Heart right ventricle (tissue), 16 donors: ENCODE data around the gene EGLN1. TPM values are rescaled to one million over a fixed set of nuclear protein-coding genes. Genes with fewer than 3 reads are reported as not detected.
A peak's percentile ranks its signal among the peaks of the same experiment; 100 is the strongest.

Source experiments
- ATAC-seq, 8 donors: fragments of 200-7000 bp; cut with Tn5 transposase; one replicate each; pipeline ENCODE4 v1.9.1; 2020; ENCODE audit warnings: mild to moderate bottlenecking in 8 of 8, moderate library complexity in 8 of 8, moderate number of reproducible peaks in 1 of 8
- DNase-seq, 2 donors: peaks; one replicate each; pipeline ENCODE4 v3.0.0-alpha.2; 2020
- H3K27ac ChIP-seq, 10 donors: fragments of 200-600 bp; sonication (generic) in 2 of 10; one replicate each; pipeline versions ENCODE4 v1.5.0 to v1.8.0; 2020 to 2022; ENCODE audit warnings: mild to moderate bottlenecking in 3 of 10
- H3K27me3 ChIP-seq, 7 donors: fragments of 200-600 bp; one replicate each; pipeline ENCODE4 v1.8.0; 2021 to 2022; ENCODE audit warnings: mild to moderate bottlenecking in 2 of 7
- H3K36me3 ChIP-seq, 9 donors: fragments of 200-600 bp; sonication (generic) in 1 of 9; one replicate each; pipeline versions ENCODE4 v1.5.0 to v1.8.0; 2020 to 2022; ENCODE audit warnings: mild to moderate bottlenecking in 2 of 9
- H3K4me1 ChIP-seq, 9 donors: fragments of 200-600 bp; sonication (generic) in 1 of 9; one replicate each; pipeline versions ENCODE4 v1.5.0 to v1.8.0; 2020 to 2022; ENCODE audit warnings: mild to moderate bottlenecking in 4 of 9
- H3K4me3 ChIP-seq, 10 donors: fragments of 200-600 bp; sonication (generic) in 2 of 10; one replicate each; pipeline versions ENCODE4 v1.5.0 to v1.8.0; 2020 to 2022; ENCODE audit warnings: mild to moderate bottlenecking in 7 of 10, moderate library complexity in 2 of 10
- H3K9me3 ChIP-seq, 11 donors: fragments of 200-600 bp in 10 of 11; sonication (generic) in 2 of 11; one replicate each; pipeline versions ENCODE4 v1.5.0 to v1.8.0; 2013 to 2022; ENCODE audit warnings: mild to moderate bottlenecking in 2 of 11, control low read depth in 1 of 11, moderate library complexity in 1 of 11
- WGBS, 2 donors: extraction: QIAGEN DNeasy Blood & Tissue Kit; methylation state at CpG; one replicate each; pipeline ENCODE4 v1.1.7; 2013; ENCODE audit warnings: inconsistent platforms in 1 of 2; 5-methylcytosine and 5-hydroxymethylcytosine counted together
- intact Hi-C, 10 donors: fragments of 100-400 bp; cut with DNase I; formaldehyde crosslinking; loops; one replicate each; pipeline versions ENCODE4 v1.11.1 to v1.14.2; 2022
- polyA plus RNA-seq, 2 donors: library from polyadenylated mRNA; stranded (reverse); fragments of 200-250 nt; gene quantifications; one replicate each; pipeline ENCODE4 v1.2.3, GENCODE V29; 2013
- total RNA-seq, 10 donors: library from RNA; stranded (reverse); fragmentation: NEBNext Ultra II Directional in 3 of 10; extraction: Animal tissue kit (Norgen Biotek cat#: 25700) in 3 of 10; gene quantifications; one replicate each; pipeline versions ENCODE4 v1.2.1 to v1.2.4, GENCODE V29; 2021 to 2023
- TF ChIP-seq, protein P1 (sequence below), 9 donors: fragments of 200-600 bp; sonication (generic) in 2 of 9; IDR thresholded peaks; one replicate each; pipeline versions ENCODE4 v1.5.0 to v1.8.0; 2021 to 2022; ENCODE audit warnings: antibody characterized with exemption in 9 of 9, mild to moderate bottlenecking in 5 of 9, moderate library complexity in 1 of 9
- donor health status: Arrhythmogenic right ventricular cardiomyopathy.
- donor health status: ischemic (EF 13 %, LVEDD 7.1; RV severe dilation, severe dysfunction).
- donor health status: healthy with polysubstance abuse.
- donor health status: DM: no; HTN: yes; CAD: no.
- donor health status: DM: no; HTN: no; CAD: no.
- donor health status: ischemic (EF 25% LVEDD 6.9; RV normal size, moderate dysfunction).
- donor health status: ischemic (EF 25% LVEDD 5.7; RV mildly dilated, moderate dysfunction).
- donor health status: healthy.
- donor health status: DM: yes; HTN: yes; CAD: no.
- donor health status: Ischemic cardiomyopathy.
- donor health status: ischemic (EF 35%, LVEDD 5.7; RV mildly dilated, moderate dysfunction).
- donor health status: nonischemic (EF 11% LVEDD 7.7; RV severe dilation, severe dysfunction).
- donor health status: DM: yes; HTN: yes; CAD: no.
- donor health status: PGD.
- donor health status: ischemic (EF 29% LVEDD 5.4; RV normal size, mild dysfunction).
- donor health status: nonischemic (EF 23%, LVEDD 6.1; RV moderate dilation, normal function).

The EGLN1 gene
- total and polyA plus RNA-seq, 12 donors: 13.0 to 104 (median 65.8) TPM

DNA sequence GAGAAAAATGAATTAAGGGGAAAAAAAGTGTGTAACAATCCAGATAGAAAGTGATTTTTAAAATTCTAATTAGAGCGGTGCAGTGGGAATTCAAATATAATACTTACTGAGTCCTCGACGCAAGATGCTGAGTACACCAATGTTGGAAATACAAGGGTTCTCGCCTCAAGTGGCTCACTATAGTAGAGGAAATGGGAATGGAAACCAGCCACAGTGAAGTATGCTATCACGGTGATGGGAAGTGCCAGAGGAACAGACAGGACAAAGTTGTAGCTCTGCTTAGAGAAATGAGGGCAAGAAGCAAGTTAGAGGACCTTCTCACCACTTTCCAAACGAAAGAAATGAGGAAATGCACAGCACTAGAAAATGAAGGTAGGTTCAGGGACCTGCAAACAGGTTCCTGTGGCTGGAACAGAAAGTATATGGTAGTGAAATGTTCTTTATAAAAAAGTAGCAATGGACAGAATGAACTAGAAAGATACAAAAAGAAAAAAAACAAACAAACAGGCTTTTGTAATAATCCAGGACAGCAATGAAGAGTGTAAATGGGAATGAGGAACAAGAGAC is 13.5 kb downstream of the EGLN1 start:
- Histone ChIP-seq H3K36me3 (peaks cover 0 to 33% (median 0%) of the 10 kb centered on the region in 9 donors), H3K4me1 (peaks cover 17 to 99% (median 93%) of the 10 kb centered on the region in 9 donors), H3K27ac (peak overlapping the region in 7 of 10 donors; percentile 19 to 74 (median 45)), H3K4me3 (peak overlapping the region in 5 of 10 donors; percentile 0 to 27 (median 2)), H3K27me3 (no peaks in the 10 kb centered on the region), H3K9me3 (no peaks in the 10 kb centered on the region)
- TF ChIP-seq, protein P1, sequence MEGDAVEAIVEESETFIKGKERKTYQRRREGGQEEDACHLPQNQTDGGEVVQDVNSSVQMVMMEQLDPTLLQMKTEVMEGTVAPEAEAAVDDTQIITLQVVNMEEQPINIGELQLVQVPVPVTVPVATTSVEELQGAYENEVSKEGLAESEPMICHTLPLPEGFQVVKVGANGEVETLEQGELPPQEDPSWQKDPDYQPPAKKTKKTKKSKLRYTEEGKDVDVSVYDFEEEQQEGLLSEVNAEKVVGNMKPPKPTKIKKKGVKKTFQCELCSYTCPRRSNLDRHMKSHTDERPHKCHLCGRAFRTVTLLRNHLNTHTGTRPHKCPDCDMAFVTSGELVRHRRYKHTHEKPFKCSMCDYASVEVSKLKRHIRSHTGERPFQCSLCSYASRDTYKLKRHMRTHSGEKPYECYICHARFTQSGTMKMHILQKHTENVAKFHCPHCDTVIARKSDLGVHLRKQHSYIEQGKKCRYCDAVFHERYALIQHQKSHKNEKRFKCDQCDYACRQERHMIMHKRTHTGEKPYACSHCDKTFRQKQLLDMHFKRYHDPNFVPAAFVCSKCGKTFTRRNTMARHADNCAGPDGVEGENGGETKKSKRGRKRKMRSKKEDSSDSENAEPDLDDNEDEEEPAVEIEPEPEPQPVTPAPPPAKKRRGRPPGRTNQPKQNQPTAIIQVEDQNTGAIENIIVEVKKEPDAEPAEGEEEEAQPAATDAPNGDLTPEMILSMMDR (IDR thresholded peaks at IDR 0.05): no peak
- intact Hi-C loops: no loop called here
- 39 to 45% methylated on average over 6 of the region's 6 CpGs for WGBS, 2 donors
- no peak for DNase-seq
- peak in 4 of 8 donors; percentile 51 to 61 (median 54) for ATAC-seq

DNA sequence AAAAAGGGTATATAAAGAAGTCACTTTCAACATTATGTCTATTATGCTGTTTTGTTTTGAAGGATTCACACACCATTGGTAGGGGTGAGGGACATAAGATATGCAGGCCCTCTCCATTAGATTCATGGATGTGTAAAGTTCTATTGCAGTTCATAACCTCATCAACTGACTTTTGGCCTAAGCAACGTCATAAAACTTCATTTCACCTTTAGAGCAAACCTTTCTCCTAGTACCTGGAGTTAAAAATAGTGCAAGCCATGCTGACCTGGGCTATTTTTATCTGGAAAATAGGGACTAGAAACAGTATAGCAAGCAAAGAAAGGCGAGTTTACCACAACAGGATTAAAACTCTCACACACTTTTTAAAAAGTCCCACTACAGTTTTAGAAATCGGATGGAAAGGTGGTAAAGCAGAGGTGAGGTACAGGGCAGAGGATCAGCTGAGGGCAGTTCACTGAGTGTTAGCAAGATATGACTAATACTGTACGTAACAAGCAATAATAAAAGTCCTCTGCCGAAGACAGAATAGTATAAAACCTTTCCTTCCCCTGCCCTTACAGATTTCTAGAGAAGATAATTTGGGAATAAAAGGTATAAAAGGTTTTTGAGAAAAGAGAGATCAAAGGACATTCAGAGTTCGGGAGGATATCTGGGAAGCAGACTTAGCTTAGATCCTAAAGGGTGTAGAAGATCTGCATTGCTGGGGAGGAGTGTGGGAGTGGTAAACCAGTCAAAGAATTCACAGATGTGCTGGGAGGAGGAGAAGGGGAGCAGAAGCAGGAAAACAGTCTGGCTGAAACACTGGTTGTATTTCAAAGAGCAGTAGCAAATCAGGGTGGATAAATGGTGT is 14.3 kb downstream of the EGLN1 start:
- ATAC-seq (peak in 6 of 8 donors; percentile 36 to 76 (median 56)), DNase-seq (no peak)
- intact Hi-C loops: no loop called here
- Histone ChIP-seq H3K4me3 (peak overlapping the region in 3 of 10 donors; percentile 11 to 27 (median 11)), H3K4me1 (peaks cover 17 to 96% (median 85%) of the 10 kb centered on the region in 9 donors), H3K27ac (peak overlapping the region in 8 of 10 donors; percentile 19 to 74 (median 42)), H3K36me3 (peaks cover 0 to 33% (median 0%) of the 10 kb centered on the region in 9 donors), H3K9me3 (no peaks in the 10 kb centered on the region), H3K27me3 (no peaks in the 10 kb centered on the region)
- WGBS, 2 donors: 20% methylated on average over 6 of the region's 6 CpGs
- TF ChIP-seq, protein P1 (IDR thresholded peaks at IDR 0.05): no peak

DNA sequence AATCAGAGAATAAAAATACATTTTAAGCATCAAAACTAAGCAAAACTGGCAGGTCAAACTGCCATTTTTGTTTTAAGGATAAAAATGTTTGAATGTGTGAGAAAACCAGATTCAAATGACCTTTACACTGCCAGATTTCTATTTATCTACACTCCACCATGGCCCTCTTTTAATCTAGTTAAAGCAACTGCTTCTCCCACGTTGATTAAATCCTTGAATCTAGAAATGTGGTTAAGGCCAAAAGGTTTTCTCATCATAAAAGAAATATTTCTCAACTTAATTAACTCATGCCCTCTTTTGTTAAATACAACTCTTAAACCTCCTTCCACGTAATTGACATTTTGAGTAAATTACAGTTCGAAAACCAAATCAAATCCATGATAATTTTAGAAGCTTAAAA is 15.0 kb downstream of the EGLN1 start:
- Histone ChIP-seq H3K4me1 (peaks cover 17 to 89% (median 78%) of the 10 kb centered on the region in 9 donors), H3K9me3 (no peaks in the 10 kb centered on the region), H3K4me3 (peak overlapping the region in 1 of 10 donors; percentile 16), H3K36me3 (peaks cover 0 to 29% (median 0%) of the 10 kb centered on the region in 9 donors), H3K27me3 (no peaks in the 10 kb centered on the region), H3K27ac (peak overlapping the region in 7 of 10 donors; percentile 8 to 74 (median 45))
- DNase-seq: no peak
- TF ChIP-seq, protein P1 (IDR thresholded peaks at IDR 0.05): no peak
- 47 to 48% methylated on average over 3 of the region's 3 CpGs for WGBS, 2 donors
- no peak for ATAC-seq
- intact Hi-C loops: no loop called here

- H3K9me3 ChIP-seq: no peaks in the 10 kb centered on the region
- peaks cover 0 to 25% (median 0%) of the 10 kb centered on the region in 9 donors for H3K36me3 ChIP-seq
- TF ChIP-seq, protein P1 (IDR thresholded peaks at IDR 0.05): no peak
- DNase-seq (no peak), ATAC-seq (no peak)
- H3K27ac ChIP-seq: peak overlapping the region in 1 of 10 donors; percentile 74
- H3K4me1 ChIP-seq: peaks cover 13 to 87% (median 59%) of the 10 kb centered on the region in 9 donors
- intact Hi-C loops: no loop called here
- H3K4me3 ChIP-seq: no peak overlapping the region
- 91 to 92% methylated on average over 2 of the region's 2 CpGs for WGBS, 2 donors
- no peaks in the 10 kb centered on the region for H3K27me3 ChIP-seq
Observed at GRCh38 chr1:231404318-231404717, 17.8 kb downstream of the EGLN1 start.
